T-helper 22 cell (primary cell): ENCODE data around the gene ZNF697.
"Not testable (repeated sequence)": the region's sequence is repeated elsewhere in the genome, so short reads cannot be mapped to it uniquely, and the experiment has no call there.

Experiments
- DNase-seq: peaks from one replicate; pipeline ENCODE4 v3.0.0-alpha.2; 2020; ENCODE audit warnings: low read depth

The ZNF697 gene

DNA sequence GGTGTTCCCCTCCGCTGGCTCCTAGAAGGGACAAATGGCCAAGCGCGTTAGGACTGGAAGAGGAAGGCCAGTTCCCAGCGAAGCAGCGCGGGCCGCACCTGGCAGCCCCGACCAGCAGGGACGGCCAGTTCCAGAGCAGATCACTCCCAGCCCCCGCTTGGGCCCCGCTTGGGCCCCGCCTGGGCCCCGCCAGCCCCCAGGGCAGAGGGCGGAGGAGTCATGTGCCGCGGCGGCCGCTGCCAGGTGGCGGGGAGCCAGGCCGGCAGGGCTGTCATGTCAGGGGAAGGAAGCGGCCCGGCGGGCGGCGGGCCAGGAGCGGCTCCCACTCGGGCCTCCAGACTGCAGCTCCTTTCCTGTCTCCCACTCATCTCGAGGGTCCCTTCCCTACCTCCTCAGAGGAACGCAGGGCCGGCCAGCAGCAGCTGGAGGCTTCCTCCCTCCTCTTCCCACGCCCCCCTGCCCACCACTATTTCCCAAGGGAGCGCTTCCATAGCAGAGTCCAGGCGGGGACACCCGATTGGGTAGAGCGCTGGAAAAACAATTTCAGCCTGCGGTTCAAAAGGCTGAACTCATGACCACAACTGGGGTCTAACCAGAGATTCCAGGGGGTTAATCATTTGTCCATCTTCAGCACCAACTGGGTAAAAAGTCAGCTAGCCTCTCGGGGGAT lies 16.5 kb downstream of the ZNF697 start:
- no peak for DNase-seq

DNA sequence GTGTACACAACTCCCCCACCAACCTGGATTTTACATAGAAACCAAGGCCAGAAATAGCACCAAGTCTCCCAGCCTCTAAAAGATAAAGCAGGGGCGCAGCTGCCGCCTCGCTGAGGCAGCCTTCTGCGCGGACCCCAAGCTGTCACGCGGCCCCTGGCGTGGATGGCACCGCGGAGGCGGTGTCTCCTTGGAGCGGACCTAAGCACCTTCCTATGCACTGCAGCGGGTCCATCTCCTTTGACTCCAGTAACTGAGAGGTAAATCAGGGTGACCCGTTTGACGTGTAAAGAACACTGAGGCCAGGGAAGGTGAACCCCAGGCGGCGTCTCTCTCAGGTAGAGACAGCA lies 17.0 kb downstream of the ZNF697 start:
- no peak for DNase-seq

DNA sequence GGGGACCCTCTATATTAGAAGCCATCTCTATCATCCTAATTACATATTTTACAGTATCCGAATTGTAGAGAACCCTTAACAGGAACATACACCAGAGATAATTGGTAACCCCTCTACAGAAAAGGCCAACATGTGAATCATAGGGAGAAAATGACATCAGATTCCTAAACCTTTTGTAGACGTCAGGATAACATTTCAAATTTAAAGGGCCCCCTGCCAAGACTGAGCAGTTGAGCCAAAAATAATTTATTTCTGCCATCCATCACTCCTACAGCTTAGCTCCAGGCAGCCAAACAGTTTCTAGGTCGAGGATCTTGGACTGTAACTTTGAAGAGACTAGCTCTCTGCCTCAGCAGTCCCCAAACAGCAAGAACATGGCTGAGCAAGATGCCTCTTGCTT lies 21.2 kb downstream of the ZNF697 start:
- DNase-seq: no peak

DNA sequence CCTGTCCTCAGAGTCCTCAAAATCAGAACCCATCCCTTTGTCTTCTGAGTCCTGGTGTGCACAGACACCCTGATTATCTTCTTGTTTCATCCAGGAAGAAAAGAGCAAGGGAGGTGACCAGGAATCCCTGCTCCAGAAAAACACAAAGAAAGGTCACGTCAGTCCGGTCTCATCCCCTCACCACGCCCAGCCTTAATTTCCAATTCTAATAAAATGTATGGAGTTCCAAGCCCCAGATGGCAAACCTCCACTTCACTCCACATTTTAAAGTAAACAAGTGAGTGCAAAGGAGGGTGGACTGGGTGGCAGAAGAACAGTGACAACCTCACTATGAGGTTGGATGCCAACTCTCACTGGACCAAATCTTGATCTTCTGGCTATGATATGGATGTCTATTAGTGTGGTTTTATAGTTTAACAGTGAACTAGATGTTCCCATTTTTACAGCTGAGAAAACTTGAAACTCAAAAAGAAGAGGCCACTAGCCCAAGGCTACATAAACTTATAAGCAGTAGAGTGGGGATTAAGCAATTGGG lies 22.0 kb downstream of the ZNF697 start:
- no peak for DNase-seq

DNA sequence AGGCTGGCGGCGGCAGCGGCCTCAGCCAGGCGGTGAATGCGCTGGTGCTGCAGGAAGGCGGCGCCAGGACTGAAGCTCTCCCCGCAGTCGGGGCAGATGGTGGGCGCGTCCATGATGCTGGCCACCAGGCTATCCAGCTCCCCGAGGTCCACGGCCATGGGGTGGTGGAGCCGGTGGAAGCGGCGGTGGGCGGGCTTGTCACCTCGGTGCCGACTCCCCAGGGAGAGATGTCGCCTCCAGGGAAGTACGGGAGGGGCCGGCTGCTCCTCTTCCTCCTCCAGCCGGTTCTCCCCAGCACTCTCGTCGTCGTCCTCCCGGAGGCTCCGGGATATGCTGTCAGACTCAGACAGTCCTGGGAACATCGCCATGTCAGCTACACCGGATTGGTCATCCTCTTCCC lies 24.4 kb downstream of the ZNF697 start:
- no peak for DNase-seq

DNA sequence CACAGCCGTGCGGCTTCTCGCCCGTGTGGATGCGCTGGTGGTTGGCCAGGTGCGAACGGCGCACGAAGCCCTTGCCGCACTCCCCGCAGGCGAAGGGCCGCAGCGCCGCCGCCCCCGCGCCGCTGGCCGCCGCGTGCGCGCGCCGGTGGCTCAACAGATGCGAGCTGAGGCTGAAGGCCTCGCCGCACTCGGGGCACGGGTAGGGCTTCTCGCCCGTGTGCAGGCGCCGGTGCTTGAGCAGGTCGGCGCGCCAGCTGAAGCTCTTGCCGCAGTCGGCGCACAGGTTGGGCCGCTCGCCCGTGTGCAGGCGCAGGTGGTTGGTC lies 24.9 kb downstream of the ZNF697 start:
- DNase-seq: no peak

DNA sequence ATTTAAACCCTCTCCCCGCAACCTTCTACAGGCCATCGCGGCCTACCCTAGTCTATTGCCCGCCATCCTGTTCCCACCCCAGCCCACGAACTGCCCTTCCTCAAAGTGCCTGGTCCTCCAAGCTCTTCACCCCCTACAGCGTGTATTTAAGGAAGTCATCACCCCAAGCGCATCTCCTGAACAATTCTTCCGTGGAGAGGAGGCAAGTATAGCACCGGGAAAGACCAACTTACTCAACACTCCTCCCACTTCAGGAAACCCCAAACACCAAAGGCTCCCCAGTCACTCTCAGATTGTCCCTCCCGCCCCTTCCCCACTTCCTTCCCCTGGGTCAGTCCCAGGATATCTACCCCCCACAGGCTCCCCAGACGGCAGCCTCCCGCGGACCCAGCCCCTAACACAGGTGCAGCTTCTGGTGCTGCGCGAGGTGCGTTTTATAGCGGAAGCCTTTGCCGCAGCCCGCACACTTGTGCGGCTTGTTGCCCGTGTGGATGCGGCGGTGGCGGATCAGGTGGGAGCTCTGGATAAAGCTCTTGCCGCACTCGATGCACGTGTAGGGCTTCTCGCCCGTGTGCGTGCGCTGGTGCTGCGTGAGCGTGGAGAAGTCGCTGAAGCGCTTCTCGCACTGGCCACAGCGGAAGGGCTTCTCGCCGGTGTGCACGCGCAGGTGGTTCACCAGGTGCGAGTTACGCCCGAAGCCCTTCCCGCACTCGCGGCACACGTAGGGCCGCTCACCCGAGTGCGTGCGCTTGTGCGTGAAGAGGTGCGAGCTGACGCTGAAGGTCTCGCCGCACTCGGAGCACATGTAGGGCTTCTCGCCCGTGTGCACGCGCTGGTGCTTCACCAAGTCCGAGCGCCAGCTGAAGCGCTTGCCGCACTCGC lies 25.5 kb downstream of the ZNF697 start:
- no peak for DNase-seq

DNA sequence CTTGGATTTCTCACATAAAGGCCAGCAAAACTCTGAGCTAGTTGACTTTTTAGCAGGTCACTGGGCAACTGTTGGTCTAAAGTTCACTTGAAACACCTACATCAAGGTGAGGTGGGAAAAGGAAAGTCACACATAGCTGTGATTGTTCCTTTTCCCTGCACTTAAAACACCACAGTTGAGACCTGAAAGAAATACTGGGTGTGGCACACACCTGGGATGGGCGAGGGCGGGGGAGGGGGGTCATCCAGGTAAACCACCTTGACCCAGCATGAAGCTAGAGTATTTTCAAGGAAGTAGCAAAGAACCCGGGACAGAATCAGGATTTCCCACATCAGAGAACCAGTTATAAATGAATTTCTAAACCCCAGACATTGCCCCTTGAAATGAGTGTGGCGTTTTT lies 26.4 kb downstream of the ZNF697 start:
- no peak for DNase-seq

DNA sequence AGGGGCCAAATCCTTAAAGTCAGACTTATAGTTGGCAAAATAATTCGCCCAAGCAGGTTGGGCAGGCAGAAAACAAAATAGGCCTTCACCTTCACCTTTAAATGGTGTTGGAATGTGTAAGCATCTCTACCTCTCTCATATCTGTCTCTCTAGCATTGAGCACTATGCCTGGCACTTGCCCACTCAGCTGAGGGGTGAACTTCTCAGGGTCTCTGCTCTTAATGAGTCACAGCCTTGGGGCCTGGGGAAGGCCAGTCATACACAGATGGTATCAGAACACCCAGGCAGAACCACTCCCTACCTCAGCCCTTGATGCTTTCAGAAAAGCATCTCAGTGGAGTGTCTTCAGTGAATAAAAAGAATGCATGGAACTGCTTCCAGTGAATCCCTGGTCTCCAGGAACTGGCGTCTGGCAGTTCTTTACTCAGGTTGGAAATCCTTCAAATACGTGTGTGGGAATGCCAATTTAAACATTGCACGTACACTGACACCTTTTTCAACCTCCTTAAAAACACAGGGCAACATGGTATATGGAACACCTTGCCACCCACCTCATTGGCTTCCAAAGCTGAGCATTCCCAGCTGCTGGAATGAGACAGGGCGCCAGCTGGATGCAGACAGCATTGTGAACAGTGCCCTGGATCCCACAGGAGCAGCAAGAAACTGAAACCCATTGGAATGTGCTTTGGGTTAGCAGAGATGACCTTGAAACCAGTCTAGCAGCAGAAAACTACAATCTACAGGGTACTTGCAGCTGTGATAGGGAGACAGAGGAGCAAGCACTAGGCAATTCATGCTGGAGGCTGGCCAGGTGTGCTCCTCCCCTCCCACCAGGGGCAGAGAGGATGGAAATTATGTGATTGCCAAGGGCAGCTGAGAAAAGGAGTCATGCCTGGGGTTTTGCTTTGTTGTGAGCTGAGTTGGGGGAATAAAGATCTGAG lies 30.0 kb downstream of the ZNF697 start:
- no peak for DNase-seq

DNA sequence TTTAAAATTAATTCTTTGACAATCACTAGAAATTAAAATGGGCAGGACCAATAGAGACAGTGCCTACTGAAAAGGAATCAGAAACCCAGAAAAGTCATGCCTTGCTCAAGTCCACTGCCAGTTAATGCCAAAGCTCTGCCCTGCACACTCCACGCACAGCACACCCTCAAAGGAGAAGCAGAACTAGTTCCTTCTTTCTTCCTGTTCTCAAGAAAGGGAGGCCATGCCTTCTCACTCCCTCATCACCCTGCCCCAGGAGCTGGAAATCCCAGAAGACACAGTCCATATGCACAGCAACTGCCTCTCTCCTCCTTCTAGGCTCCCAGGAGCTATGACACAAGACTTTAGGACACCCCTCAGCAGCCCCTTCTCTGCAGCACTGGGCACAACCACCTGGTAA lies 31.3 kb downstream of the ZNF697 start:
- not testable (repeated sequence) for DNase-seq

DNA sequence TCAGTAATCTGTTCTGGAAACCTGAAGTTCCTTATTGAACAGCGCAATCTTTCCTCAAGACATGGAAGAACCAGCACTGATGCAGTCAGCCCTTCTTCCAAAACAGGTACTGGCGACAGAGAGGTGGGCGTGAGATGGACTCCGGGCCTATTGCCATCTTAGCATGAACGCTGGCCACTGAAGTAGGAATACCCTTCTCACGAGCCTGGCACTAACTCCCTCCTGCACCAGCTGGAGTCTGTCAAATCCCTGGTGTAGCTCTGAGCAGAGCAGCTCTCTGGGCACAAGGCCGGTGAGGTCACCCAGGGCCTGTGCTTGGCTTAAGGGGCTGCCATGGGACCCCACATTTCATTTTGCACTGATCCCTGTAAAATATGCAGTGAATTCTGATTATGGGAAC lies 33.0 kb downstream of the ZNF697 start:
- DNase-seq: not testable (repeated sequence)

DNA sequence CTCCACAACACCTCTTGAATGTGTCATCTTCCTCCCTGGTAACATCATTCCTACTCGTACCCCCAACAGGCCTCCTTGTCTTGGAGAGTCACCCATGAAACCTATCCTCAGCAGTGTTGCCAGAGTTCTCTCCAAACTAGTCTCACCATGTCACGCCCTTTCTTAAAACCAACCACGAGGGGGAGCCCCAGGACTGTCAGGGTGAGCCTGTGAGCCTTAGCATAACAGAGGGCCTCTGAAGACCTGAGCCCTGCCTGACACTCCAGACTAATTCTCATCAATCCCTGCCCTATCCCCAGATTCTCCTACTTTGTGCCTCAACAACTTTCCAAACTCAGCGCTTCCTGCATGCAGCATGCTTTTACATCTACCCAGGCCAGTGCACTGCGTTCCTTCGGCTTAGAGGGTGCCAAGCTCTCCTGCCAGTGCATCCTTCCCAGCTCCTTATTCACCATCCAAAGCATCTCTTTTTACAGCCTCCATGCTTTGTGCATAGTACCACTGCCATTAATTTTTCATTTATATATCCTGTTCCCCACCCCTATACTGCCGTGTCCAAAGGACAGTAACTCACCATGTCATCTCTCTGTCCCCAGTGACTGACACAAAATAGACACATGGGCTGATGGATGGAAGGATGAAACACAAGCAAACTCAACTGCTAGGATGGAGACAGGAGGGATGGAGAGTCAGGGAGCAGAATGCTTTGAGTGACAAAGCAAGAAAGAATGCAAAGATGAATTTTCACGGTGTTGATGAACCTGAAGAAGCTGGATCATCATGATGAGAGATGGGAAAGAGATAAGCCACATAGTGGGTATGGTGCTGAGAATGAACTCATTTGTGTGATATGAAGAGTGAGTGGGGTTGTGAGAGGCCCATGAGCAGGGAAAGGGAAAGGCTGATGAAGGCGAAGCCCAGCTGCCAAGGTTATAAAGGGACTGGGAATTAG lies 34.0 kb downstream of the ZNF697 start:
- no peak for DNase-seq

DNA sequence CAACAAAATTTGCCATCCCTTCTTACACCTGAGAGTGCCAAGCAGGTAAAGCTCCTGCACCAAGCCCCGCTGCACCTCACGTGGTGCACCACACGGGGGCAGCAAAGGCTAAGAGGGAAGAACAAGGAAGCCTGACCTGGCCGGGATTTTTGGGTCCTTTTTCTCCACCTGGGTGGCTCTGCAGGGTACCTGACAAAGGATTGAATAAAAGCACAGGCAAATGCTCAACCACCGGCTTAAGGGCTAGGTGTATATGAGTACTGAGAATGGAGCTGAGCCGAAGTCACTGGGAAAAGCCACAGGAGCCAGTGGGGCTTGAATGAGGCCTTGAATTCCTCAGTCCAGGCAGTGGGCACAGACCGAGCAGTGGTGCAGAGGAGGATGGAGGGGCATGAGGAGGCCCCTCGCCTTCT lies 36.4 kb downstream of the ZNF697 start:
- no peak for DNase-seq

DNA sequence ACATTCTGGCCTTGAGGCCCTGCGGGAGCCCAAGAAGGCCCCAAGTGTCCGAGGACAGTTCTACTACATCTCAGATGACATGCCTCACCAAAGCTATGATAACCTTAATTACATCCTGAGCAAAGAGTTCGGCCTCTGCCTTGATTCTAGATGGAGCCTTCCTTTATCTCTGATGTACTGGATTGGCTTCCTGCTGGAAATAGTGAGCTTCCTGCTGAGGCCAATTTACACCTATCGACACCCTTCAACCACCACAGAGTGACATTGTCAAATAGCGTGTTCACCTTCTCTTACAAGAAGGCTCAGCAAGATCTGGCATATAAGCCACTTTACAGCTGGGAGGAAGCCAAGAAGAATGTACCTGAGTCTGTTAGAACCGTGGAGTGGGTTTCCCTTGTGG lies 39.2 kb downstream of the ZNF697 start:
- not testable (repeated sequence) for DNase-seq

DNA sequence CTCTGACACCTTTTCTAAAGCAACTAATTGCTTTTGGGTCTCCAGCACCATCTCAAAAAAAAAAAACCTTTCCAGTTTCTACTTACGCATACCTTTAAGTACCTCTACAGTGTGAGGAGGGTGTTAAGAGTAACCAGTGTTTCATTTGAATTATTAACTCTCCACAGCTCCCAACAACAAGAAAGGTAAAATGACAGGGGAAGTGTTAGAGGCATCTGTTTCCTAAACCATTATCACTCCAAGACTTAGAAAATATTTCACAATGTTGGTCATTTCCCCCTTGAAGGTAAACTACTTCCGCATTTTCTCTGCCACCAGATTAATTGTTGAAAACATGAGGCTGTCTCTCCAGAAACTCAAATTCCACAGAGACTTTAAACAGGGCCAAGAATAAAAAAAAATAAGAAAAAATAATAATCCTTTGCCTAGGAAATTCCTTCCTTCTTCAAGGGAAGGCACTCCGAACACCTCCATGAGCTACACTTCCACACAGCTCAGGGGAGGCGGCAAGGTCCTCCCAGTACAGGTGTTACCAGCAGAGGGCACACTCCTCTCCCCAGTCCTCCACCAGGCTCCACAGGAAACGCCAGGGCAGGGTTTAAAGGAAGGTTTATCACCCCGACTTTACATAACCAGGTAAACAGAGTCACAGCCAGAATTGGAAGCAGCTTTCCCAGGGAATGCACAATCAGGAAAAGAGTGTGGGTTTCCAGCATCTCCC lies 40.8 kb downstream of the ZNF697 start:
- not testable (repeated sequence) for DNase-seq

DNA sequence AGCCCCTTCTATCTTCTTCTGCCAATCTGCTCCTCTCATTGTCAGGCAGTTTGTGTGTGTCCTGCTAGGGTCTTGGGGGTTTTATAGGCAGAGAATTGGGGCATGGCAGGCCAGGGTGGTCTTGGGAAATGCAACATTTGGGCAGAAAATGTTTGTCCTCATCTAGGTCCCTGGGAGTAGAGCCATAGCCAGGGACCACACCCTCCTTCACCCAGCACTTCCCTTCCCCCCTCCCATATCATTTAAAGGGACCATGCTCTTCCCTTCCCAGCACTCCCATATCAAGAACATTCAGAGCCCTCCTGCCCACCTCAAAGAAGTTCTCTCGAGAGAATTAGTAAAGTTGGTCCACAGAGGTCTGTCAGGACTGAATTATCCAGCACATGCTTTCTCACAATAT lies 41.7 kb downstream of the ZNF697 start:
- DNase-seq: no peak

DNA sequence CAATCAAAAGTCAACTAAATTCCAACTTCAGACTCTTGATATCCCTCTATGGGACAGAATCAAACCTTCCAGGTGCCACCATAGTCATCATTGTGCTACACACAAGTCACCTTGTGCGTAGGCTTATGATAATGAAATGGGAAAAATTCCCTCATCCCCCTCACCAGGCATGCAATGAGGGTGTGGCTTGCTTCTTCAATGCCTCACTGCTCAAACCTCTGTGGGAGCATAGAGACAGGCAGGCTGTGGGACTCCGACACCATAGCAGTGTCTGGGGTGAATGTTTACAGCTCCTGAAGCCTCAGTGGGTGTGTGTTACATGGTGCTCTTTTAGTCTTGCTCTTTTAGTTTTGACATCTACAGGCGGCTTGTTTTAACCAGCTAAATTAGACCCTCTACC lies 42.4 kb downstream of the ZNF697 start:
- no peak for DNase-seq

DNA sequence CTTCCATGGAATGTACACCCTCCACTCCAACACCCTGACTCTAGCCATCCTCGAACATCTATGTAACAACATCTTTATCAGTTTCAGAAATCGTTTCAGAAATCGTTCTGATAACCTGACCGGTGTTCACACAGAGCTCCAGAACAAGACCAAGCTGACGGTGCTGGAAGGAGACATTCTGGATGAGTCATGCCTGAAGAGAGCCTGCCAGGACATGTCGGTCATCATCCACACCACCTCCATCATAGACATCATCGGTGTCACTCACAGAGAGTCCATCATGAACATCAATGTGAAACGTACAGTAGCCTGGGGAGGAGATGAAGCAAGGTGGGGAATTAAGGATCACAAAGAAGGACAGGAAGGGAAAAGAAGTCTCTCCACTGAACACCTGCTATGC lies 43.0 kb downstream of the ZNF697 start:
- DNase-seq: not testable (repeated sequence)

DNA sequence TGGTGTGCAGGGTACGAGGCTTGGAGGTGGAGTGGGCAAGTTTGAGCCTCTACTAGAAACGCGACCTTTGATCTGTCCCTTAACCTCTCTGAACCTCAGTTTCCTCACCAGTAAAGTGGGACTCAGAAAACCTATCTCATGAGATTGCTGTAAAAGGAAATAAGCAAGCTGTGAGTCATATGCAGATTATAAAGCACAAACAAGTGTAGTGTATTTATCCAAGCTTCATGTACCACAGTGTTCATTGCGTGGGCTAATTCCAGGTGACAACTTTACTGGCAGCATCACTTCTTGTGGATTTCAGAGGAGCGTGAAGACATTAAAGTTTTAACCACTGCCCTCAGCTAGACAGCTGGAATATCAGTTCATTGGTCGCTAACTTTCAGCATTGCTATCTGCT lies 44.4 kb downstream of the ZNF697 start:
- no peak for DNase-seq

DNA sequence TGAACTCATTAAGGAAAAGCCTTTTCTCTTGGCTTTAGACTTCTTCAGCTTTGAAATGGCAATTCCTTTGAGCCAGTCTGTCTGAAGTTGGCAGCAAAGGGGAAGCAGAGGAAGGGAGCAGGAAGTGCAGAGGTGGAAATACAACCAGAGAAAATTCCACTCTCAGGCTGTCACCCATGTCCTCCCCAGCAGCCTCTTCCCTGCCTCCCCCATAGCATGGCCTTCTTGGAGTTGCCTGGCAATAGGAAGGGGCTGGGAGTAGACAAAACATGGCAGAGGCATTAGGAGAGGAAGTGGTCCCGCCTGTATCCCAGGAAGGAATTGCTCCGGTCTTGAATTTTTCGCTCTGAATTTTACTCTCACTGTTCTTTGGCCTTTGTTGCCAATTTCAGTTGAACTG lies 44.8 kb downstream of the ZNF697 start:
- not testable (repeated sequence) for DNase-seq

DNA sequence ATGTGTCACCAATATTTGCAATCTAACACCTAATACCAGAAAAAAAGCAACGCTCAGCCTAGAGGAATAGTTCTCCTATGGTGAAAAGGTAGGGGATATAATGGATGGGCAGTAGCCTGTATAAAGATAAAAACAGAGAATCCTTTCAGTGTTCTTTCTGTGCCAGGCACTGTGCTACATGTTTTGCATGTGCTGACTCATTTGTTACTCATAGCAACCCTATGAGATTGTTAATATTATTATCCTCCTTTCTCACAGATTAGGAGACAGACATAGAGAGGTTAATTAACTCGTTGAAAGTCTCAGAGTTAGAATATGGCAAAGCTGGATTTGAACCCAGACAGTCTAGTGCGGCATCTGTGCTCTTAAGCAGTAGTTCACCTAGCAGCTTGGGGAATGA lies 45.3 kb downstream of the ZNF697 start:
- not testable (repeated sequence) for DNase-seq
